Activated CD4-positive, alpha-beta T cell treated with anti-CD3 and anti-CD28 coated beads, Interleukin-2, amount 50 U/mL, for 1 hour (primary cell): ENCODE results near the gene FAM180A.

Source experiments
- DNase-seq: peaks from one replicate; pipeline ENCODE4 v3.0.0-alpha.2; 2020

Gene FAM180A

GRCh38 chr7:135736586-135737305, 11.9 kb downstream of the FAM180A start:
- no peak for DNase-seq

- no peak for DNase-seq
Measured at GRCh38 chr7:135734343-135734689, 14.3 kb downstream of the FAM180A start.

- DNase-seq: no peak
Measured at GRCh38 chr7:135733603-135734342, 14.8 kb downstream of the FAM180A start.

GRCh38 chr7:135731131-135731530, 17.5 kb downstream of the FAM180A start:
- no peak for DNase-seq

- no peak for DNase-seq
Measured at GRCh38 chr7:135729230-135729629, 19.4 kb downstream of the FAM180A start.

- DNase-seq: no peak
Measured at GRCh38 chr7:135728136-135728669, 20.4 kb downstream of the FAM180A start, which contains the start of gene SLC13A4. Gene SLC13A4 (minus strand): TSS chr7:135728186. CDS start chr7:135727496, 690 bp downstream.

- no peak for DNase-seq
Measured at GRCh38 chr7:135726911-135727673, 21.5 kb downstream of the FAM180A start.

- no peak for DNase-seq
Measured at GRCh38 chr7:135726276-135726788, 22.3 kb downstream of the FAM180A start.

GRCh38 chr7:135723411-135723810, 25.2 kb downstream of the FAM180A start:
- no peak for DNase-seq

- no peak for DNase-seq
Measured at GRCh38 chr7:135721198-135721820, 27.3 kb downstream of the FAM180A start.

GRCh38 chr7:135719688-135720087, 28.9 kb downstream of the FAM180A start:
- DNase-seq: no peak

- no peak for DNase-seq
Measured at GRCh38 chr7:135718794-135719437, 29.7 kb downstream of the FAM180A start.

- no peak for DNase-seq
Measured at GRCh38 chr7:135718219-135718618, 30.4 kb downstream of the FAM180A start.

- no peak for DNase-seq
Measured at GRCh38 chr7:135717693-135718092, 30.9 kb downstream of the FAM180A start.

GRCh38 chr7:135716677-135717238, 31.9 kb downstream of the FAM180A start:
- DNase-seq: no peak

GRCh38 chr7:135715673-135716072, 32.9 kb downstream of the FAM180A start:
- DNase-seq: no peak

- no peak for DNase-seq
Measured at GRCh38 chr7:135715055-135715522, 33.5 kb downstream of the FAM180A start.

- DNase-seq: no peak
Measured at GRCh38 chr7:135714534-135715009, 34.0 kb downstream of the FAM180A start.

- no peak for DNase-seq
Measured at GRCh38 chr7:135713836-135714470, 34.7 kb downstream of the FAM180A start.

GRCh38 chr7:135712796-135713195, 35.8 kb downstream of the FAM180A start:
- DNase-seq: no peak
